H1 (cell line): ENCODE data around the gene AGGF1. TPM values are rescaled to one million over a fixed set of nuclear protein-coding genes. Genes with fewer than 3 reads are reported as not detected.

Source experiments
- ASH2L ChIP-seq: fragments of 200-600, 300-600 bp; sonication (generic); IDR thresholded peaks from one replicate; pipeline ENCODE4 v1.7.1; 2017; ENCODE audit warnings: low read length
- CBX5 ChIP-seq: fragments of 300-800, 300-1000 bp; sonication (generic); IDR thresholded peaks from 2 replicates; pipeline ENCODE4 v1.7.1; 2016; ENCODE audit warnings: antibody characterized with exemption, low read length, low read depth
- POLR2AphosphoS5 ChIP-seq: IDR thresholded peaks from 2 replicates; pipeline ENCODE4 v1.6.1; 2011; ENCODE audit warnings: low read depth, low read length
- POU5F1 ChIP-seq: IDR thresholded peaks from 2 replicates; pipeline ENCODE4 v1.6.1; 2011; ENCODE audit warnings: low read depth, mild to moderate bottlenecking, low read length, moderate library complexity
- RFX5 ChIP-seq: IDR thresholded peaks from 2 replicates; pipeline ENCODE4 v1.6.1; 2011; ENCODE audit warnings: low read depth, low read length, improper control_type of control experiment, borderline replicate concordance
- RXRA ChIP-seq: IDR thresholded peaks from 2 replicates; pipeline ENCODE4 v1.6.1; 2011; ENCODE audit warnings: low read depth, mild to moderate bottlenecking, low read length, moderate library complexity; ENCODE audit not compliant: insufficient read depth
- SIX5 ChIP-seq: IDR thresholded peaks from 2 replicates; pipeline ENCODE4 v1.6.1; 2011; ENCODE audit warnings: mild to moderate bottlenecking, low read depth, low read length
- ZNF274 ChIP-seq: IDR thresholded peaks from 2 replicates; pipeline ENCODE4 v1.7.0; 2012; ENCODE audit warnings: low read length, borderline replicate concordance; ENCODE audit errors: extremely low read depth
- polyA plus RNA-seq, 7 experiments: library from polyadenylated mRNA; depleted of rRNA in 3 of 7; stranded (reverse) in 5 of 7; unstranded in 2 of 7; fragments of >200 nt in 5 of 7; fragments of 200-250 nt in 2 of 7; gene quantifications; 1 replicate in 5 of 7; 2 replicates in 1 of 7; 4 replicates in 1 of 7; pipeline versions ENCODE4 v1.2.1 to v1.2.3, GENCODE V29; 2011 to 2013; ENCODE audit warnings: missing spikeins in 2 of 7, mixed read lengths in 2 of 7
- total RNA-seq: library from RNA; stranded (reverse); fragmentation: NEBNext Ultra II Directional; extraction: Animal tissue kit (Norgen Biotek cat#: 25700); gene quantifications from 2 replicates; pipeline ENCODE4 v1.2.1, GENCODE V29; 2021
- TF ChIP-seq, protein P1 (sequence below): fragments of 300-600 bp; sonication (generic); IDR thresholded peaks from 2 replicates; pipeline ENCODE4 v1.7.1; 2012; ENCODE audit warnings: low read length, moderate library complexity, mild to moderate bottlenecking, inconsistent platforms; ENCODE audit not compliant: insufficient replicate concordance

The AGGF1 gene
- total and polyA plus RNA-seq, 2 of the 8 experiments (the other 6 are each of a cell fraction or from before 2014, with no cell fraction given) = 7.3 to 19.0 TPM

DNA sequence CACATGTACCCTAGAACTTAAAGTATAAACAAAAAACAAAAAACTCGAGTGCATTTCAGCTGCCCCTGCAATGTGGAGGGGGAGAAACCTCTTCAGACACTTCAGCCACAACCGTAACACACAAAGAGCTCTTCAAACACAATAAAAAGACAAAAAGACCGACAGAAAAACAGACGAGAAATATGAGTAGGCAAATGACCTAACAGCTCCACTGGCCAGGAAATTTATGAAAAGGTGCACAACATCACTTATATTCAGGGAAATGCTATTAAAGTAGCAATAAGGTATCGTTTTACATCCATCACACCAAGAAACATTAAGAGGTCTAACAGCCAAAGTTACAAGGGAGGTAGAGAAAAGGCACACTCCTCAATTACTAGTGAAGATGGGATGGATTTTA lies 50.7 kb downstream of the AGGF1 start (continued):
- TF ChIP-seq, protein P1, sequence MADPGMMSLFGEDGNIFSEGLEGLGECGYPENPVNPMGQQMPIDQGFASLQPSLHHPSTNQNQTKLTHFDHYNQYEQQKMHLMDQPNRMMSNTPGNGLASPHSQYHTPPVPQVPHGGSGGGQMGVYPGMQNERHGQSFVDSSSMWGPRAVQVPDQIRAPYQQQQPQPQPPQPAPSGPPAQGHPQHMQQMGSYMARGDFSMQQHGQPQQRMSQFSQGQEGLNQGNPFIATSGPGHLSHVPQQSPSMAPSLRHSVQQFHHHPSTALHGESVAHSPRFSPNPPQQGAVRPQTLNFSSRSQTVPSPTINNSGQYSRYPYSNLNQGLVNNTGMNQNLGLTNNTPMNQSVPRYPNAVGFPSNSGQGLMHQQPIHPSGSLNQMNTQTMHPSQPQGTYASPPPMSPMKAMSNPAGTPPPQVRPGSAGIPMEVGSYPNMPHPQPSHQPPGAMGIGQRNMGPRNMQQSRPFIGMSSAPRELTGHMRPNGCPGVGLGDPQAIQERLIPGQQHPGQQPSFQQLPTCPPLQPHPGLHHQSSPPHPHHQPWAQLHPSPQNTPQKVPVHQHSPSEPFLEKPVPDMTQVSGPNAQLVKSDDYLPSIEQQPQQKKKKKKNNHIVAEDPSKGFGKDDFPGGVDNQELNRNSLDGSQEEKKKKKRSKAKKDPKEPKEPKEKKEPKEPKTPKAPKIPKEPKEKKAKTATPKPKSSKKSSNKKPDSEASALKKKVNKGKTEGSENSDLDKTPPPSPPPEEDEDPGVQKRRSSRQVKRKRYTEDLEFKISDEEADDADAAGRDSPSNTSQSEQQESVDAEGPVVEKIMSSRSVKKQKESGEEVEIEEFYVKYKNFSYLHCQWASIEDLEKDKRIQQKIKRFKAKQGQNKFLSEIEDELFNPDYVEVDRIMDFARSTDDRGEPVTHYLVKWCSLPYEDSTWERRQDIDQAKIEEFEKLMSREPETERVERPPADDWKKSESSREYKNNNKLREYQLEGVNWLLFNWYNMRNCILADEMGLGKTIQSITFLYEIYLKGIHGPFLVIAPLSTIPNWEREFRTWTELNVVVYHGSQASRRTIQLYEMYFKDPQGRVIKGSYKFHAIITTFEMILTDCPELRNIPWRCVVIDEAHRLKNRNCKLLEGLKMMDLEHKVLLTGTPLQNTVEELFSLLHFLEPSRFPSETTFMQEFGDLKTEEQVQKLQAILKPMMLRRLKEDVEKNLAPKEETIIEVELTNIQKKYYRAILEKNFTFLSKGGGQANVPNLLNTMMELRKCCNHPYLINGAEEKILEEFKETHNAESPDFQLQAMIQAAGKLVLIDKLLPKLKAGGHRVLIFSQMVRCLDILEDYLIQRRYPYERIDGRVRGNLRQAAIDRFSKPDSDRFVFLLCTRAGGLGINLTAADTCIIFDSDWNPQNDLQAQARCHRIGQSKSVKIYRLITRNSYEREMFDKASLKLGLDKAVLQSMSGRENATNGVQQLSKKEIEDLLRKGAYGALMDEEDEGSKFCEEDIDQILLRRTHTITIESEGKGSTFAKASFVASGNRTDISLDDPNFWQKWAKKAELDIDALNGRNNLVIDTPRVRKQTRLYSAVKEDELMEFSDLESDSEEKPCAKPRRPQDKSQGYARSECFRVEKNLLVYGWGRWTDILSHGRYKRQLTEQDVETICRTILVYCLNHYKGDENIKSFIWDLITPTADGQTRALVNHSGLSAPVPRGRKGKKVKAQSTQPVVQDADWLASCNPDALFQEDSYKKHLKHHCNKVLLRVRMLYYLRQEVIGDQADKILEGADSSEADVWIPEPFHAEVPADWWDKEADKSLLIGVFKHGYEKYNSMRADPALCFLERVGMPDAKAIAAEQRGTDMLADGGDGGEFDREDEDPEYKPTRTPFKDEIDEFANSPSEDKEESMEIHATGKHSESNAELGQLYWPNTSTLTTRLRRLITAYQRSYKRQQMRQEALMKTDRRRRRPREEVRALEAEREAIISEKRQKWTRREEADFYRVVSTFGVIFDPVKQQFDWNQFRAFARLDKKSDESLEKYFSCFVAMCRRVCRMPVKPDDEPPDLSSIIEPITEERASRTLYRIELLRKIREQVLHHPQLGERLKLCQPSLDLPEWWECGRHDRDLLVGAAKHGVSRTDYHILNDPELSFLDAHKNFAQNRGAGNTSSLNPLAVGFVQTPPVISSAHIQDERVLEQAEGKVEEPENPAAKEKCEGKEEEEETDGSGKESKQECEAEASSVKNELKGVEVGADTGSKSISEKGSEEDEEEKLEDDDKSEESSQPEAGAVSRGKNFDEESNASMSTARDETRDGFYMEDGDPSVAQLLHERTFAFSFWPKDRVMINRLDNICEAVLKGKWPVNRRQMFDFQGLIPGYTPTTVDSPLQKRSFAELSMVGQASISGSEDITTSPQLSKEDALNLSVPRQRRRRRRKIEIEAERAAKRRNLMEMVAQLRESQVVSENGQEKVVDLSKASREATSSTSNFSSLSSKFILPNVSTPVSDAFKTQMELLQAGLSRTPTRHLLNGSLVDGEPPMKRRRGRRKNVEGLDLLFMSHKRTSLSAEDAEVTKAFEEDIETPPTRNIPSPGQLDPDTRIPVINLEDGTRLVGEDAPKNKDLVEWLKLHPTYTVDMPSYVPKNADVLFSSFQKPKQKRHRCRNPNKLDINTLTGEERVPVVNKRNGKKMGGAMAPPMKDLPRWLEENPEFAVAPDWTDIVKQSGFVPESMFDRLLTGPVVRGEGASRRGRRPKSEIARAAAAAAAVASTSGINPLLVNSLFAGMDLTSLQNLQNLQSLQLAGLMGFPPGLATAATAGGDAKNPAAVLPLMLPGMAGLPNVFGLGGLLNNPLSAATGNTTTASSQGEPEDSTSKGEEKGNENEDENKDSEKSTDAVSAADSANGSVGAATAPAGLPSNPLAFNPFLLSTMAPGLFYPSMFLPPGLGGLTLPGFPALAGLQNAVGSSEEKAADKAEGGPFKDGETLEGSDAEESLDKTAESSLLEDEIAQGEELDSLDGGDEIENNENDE = no peak
- TF ChIP-seq ZNF274 (no peak), POLR2AphosphoS5 (no peak), RFX5 (no peak), RXRA (no peak), ASH2L (no peak), SIX5 (no peak), POU5F1 (no peak), CBX5 (no peak)
